Thymus (tissue), 11 donors: ENCODE measurements around the gene SLC12A5. TPM values are rescaled to one million over a fixed set of nuclear protein-coding genes. Genes with fewer than 3 reads are reported as not detected.

Source experiments
- DNase-seq, 9 donors: peaks; one replicate each; pipeline ENCODE4 v3.0.0-alpha.2; 2013; ENCODE audit warnings: low spot score in 9 of 9, low read depth in 6 of 9, missing footprints in 1 of 9
- H3K27ac ChIP-seq, 2 donors: one replicate each; pipeline ENCODE4 v1.5.1; 2013; ENCODE audit warnings: control low read depth in 1 of 2, low read depth in 1 of 2, low read length in 1 of 2, mild to moderate bottlenecking in 1 of 2, moderate library complexity in 1 of 2
- H3K27me3 ChIP-seq, 2 donors: one replicate each; pipeline ENCODE4 v1.5.1; 2013; ENCODE audit warnings: low read length in 1 of 2; ENCODE audit not compliant: control insufficient read depth in 2 of 2, insufficient read depth in 1 of 2
- H3K36me3 ChIP-seq, 2 donors: one replicate each; pipeline ENCODE4 v1.5.1; 2013; ENCODE audit warnings: low read length in 1 of 2, mild to moderate bottlenecking in 1 of 2, moderate library complexity in 1 of 2; ENCODE audit not compliant: control insufficient read depth in 2 of 2, insufficient read depth in 2 of 2
- H3K4me1 ChIP-seq, 2 donors: one replicate each; pipeline ENCODE4 v1.5.1; 2013; ENCODE audit warnings: low read length in 2 of 2; ENCODE audit not compliant: control insufficient read depth in 2 of 2, insufficient read depth in 2 of 2
- H3K4me3 ChIP-seq, 2 donors: one replicate each; pipeline ENCODE4 v1.5.1; 2013; ENCODE audit warnings: low read length in 2 of 2, control low read depth in 1 of 2, mild to moderate bottlenecking in 1 of 2
- H3K9me3 ChIP-seq, 2 donors: one replicate each; pipeline ENCODE4 v1.5.1; 2013; ENCODE audit warnings: low read length in 1 of 2, mild to moderate bottlenecking in 1 of 2; ENCODE audit not compliant: control insufficient read depth in 2 of 2, insufficient read depth in 1 of 2
- WGBS: extraction: QIAGEN DNeasy Blood & Tissue Kit; methylation state at CpG from one replicate; pipeline ENCODE4 v1.1.7; 2013; 5-methylcytosine and 5-hydroxymethylcytosine counted together
- polyA plus RNA-seq: library from polyadenylated mRNA; stranded (reverse); fragments of 200-250 nt; gene quantifications from one replicate; pipeline ENCODE4 v1.2.3, GENCODE V29; 2013
- total RNA-seq: library from RNA; stranded (reverse); fragments of 120-200 nt; gene quantifications from one replicate; pipeline ENCODE4 v1.2.4, GENCODE V29; 2013
- donor health status: healthy.

Gene SLC12A5
- total and polyA plus RNA-seq, 2 donors = 0.90 to 4.0 TPM

GRCh38 chr20:46011631-46012482 lies 17.2 kb upstream of the SLC12A5 start:
- H3K4me1 ChIP-seq = peaks cover 3 to 26% of the 10 kb centered on the region in 2 donors
- no peaks in the 10 kb centered on the region for H3K36me3 ChIP-seq
- no peak overlapping the region for H3K27ac ChIP-seq
- WGBS = 22% methylated on average over 57 of the region's 57 CpGs
- no peak overlapping the region for H3K4me3 ChIP-seq
- peaks cover 1 to 14% of the 10 kb centered on the region in 2 donors for H3K9me3 ChIP-seq
- no peak for DNase-seq
- H3K27me3 ChIP-seq = peaks cover 57 to 83% of the 10 kb centered on the region in 2 donors

- no peak for DNase-seq
Observed at GRCh38 chr20:46012921-46013320, 16.1 kb upstream of the SLC12A5 start.

GRCh38 chr20:46013322-46013828 lies 15.6 kb upstream of the SLC12A5 start:
- WGBS = 18% methylated on average over 29 of the region's 29 CpGs
- Histone ChIP-seq H3K4me1 (peaks cover 3 to 17% of the 10 kb centered on the region in 2 donors), H3K36me3 (no peaks in the 10 kb centered on the region), H3K9me3 (peaks cover 1 to 14% of the 10 kb centered on the region in 2 donors), H3K27ac (no peak overlapping the region), H3K27me3 (peaks cover 50 to 72% of the 10 kb centered on the region in 2 donors), H3K4me3 (no peak overlapping the region)
- DNase-seq = no peak

More at GRCh38 chr20:46012921-46013320, 16.1 kb upstream of the SLC12A5 start:
- no peak overlapping the region for H3K4me3 ChIP-seq
- no peaks in the 10 kb centered on the region for H3K36me3 ChIP-seq
- no peak overlapping the region for H3K27ac ChIP-seq
- peaks cover 3 to 22% of the 10 kb centered on the region in 2 donors for H3K4me1 ChIP-seq
- peaks cover 54 to 72% of the 10 kb centered on the region in 2 donors for H3K27me3 ChIP-seq
- H3K9me3 ChIP-seq = peaks cover 1 to 14% of the 10 kb centered on the region in 2 donors
- WGBS = 50% methylated on average over 10 of the region's 10 CpGs

- H3K4me1 ChIP-seq = peaks cover 0 to 16% of the 10 kb centered on the region in 2 donors
- 2% methylated on average over 67 of the region's 67 CpGs for WGBS
- H3K36me3 ChIP-seq = no peaks in the 10 kb centered on the region
- peak in 4 of 9 donors; percentile 47 to 71 (median 60) for DNase-seq
- peaks cover 47 to 71% of the 10 kb centered on the region in 2 donors for H3K27me3 ChIP-seq
- no peak overlapping the region for H3K27ac ChIP-seq
- peaks cover 1 to 14% of the 10 kb centered on the region in 2 donors for H3K9me3 ChIP-seq
- no peak overlapping the region for H3K4me3 ChIP-seq
Observed at GRCh38 chr20:46013829-46014516, 15.0 kb upstream of the SLC12A5 start.

- H3K9me3 ChIP-seq = peaks cover 1 to 14% of the 10 kb centered on the region in 2 donors
- no peaks in the 10 kb centered on the region for H3K36me3 ChIP-seq
- H3K4me1 ChIP-seq = peaks cover 0 to 16% of the 10 kb centered on the region in 2 donors
- peaks cover 40 to 65% of the 10 kb centered on the region in 2 donors for H3K27me3 ChIP-seq
- H3K27ac ChIP-seq = no peak overlapping the region
- WGBS = 79% methylated on average over 7 of the region's 7 CpGs
- no peak overlapping the region for H3K4me3 ChIP-seq
- no peak for DNase-seq
Observed at GRCh38 chr20:46014517-46015396, 14.3 kb upstream of the SLC12A5 start.

- Histone ChIP-seq H3K4me1 (peaks cover 0 to 17% of the 10 kb centered on the region in 2 donors), H3K27ac (no peak overlapping the region), H3K36me3 (no peaks in the 10 kb centered on the region), H3K27me3 (peaks cover 20 to 58% of the 10 kb centered on the region in 2 donors), H3K4me3 (no peak overlapping the region), H3K9me3 (peaks cover 0 to 3% of the 10 kb centered on the region in 2 donors)
- no peak for DNase-seq
- 65% methylated on average over 4 of the region's 4 CpGs for WGBS
Observed at GRCh38 chr20:46017272-46017671, 11.7 kb upstream of the SLC12A5 start.

GRCh38 chr20:46018112-46018511 lies 10.9 kb upstream of the SLC12A5 start:
- Histone ChIP-seq H3K4me1 (peaks cover 0 to 17% of the 10 kb centered on the region in 2 donors), H3K4me3 (no peak overlapping the region), H3K27ac (no peak overlapping the region), H3K9me3 (peaks cover 0 to 3% of the 10 kb centered on the region in 2 donors), H3K27me3 (peaks cover 12 to 57% of the 10 kb centered on the region in 2 donors), H3K36me3 (no peaks in the 10 kb centered on the region)
- WGBS = 93% methylated on average over 4 of the region's 4 CpGs
- DNase-seq = no peak

GRCh38 chr20:46018611-46019010 lies 10.4 kb upstream of the SLC12A5 start:
- WGBS = 72% methylated on average over 6 of the region's 6 CpGs
- Histone ChIP-seq H3K27ac (no peak overlapping the region), H3K36me3 (no peaks in the 10 kb centered on the region), H3K27me3 (peaks cover 8 to 57% of the 10 kb centered on the region in 2 donors), H3K4me3 (no peak overlapping the region), H3K9me3 (no peaks in the 10 kb centered on the region), H3K4me1 (peaks cover 0 to 14% of the 10 kb centered on the region in 2 donors)
- DNase-seq = no peak
